Mononuclear cell (primary cell): Measurements from ENCODE around the gene CRMP1. TPM values are rescaled to one million over a fixed set of nuclear protein-coding genes. Genes with fewer than 3 reads are reported as not detected.

Source experiments
- H3K27me3 ChIP-seq: 2 replicates; pipeline ENCODE4 v1.6.0; 2011; ENCODE audit warnings: low read length, control low read depth; ENCODE audit not compliant: insufficient read depth
- H3K4me1 ChIP-seq: 2 replicates; pipeline ENCODE4 v1.5.1; 2011; ENCODE audit warnings: mild to moderate bottlenecking, low read length, control low read depth; ENCODE audit not compliant: insufficient read depth
- H3K4me3 ChIP-seq: 2 replicates; pipeline ENCODE4 v1.5.1; 2011; ENCODE audit warnings: mild to moderate bottlenecking, low read length, moderate library complexity
- H3K9me3 ChIP-seq: 2 replicates; pipeline ENCODE4 v1.5.1; 2011; ENCODE audit warnings: low read depth, mild to moderate bottlenecking, control low read depth, low read length
- total RNA-seq: library from RNA; depleted of rRNA; stranded (reverse); fragments of >200 nt; gene quantifications from one replicate; pipeline ENCODE4 v1.2.3, GENCODE V29; 2012

Gene CRMP1
- total RNA-seq, 1 donor, result not detected

GRCh38 chr4:5905714-5906113 is 12.8 kb upstream of the CRMP1 start:
- no peaks in the 10 kb centered on the region for H3K4me1 ChIP-seq
- H3K9me3 ChIP-seq, result no peaks in the 10 kb centered on the region
- H3K27me3 ChIP-seq, result peaks cover 5% of the 10 kb centered on the region
- H3K4me3 ChIP-seq, result no peak overlapping the region

- H3K9me3 ChIP-seq, result no peaks in the 10 kb centered on the region
- H3K4me1 ChIP-seq, result no peaks in the 10 kb centered on the region
- H3K4me3 ChIP-seq, result no peak overlapping the region
- H3K27me3 ChIP-seq, result peaks cover 3% of the 10 kb centered on the region
Observed at GRCh38 chr4:5900844-5901243, 8.0 kb upstream of the CRMP1 start.

DNA sequence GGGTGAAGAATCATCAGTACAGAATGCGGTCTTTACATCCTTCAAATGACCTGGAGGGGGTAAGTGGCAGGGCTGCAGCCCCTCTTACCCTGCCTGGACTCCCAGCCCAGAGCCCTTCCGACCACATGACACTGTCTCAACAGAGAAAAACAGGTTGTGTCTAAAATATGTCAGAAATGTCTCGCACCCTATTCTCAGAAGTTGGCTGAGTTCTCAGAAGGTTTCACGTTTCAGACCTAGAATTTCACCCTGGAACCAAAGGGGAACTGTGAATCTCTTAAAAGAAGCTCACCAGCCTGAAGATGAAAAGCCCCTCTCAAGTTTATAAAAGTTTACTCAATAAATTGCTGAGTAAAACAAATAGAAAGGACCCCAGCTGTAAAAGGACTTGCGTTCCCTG is 7.0 kb upstream of the CRMP1 start:
- Histone ChIP-seq H3K4me1 (no peaks in the 10 kb centered on the region), H3K4me3 (no peak overlapping the region), H3K27me3 (no peaks in the 10 kb centered on the region), H3K9me3 (no peaks in the 10 kb centered on the region)

GRCh38 chr4:5899396-5899795 is 6.5 kb upstream of the CRMP1 start:
- Histone ChIP-seq H3K4me3 (no peak overlapping the region), H3K9me3 (no peaks in the 10 kb centered on the region), H3K4me1 (no peaks in the 10 kb centered on the region), H3K27me3 (no peaks in the 10 kb centered on the region)

GRCh38 chr4:5897674-5898073 is 4.8 kb upstream of the CRMP1 start:
- H3K9me3 ChIP-seq, result no peaks in the 10 kb centered on the region
- H3K4me1 ChIP-seq, result no peaks in the 10 kb centered on the region
- H3K4me3 ChIP-seq, result no peak overlapping the region
- H3K27me3 ChIP-seq, result peaks cover 11% of the 10 kb centered on the region

GRCh38 chr4:5895287-5895686 is 2.4 kb upstream of the CRMP1 start:
- no peaks in the 10 kb centered on the region for H3K9me3 ChIP-seq
- peaks cover 31% of the 10 kb centered on the region for H3K27me3 ChIP-seq
- no peak overlapping the region for H3K4me3 ChIP-seq
- no peaks in the 10 kb centered on the region for H3K4me1 ChIP-seq

DNA sequence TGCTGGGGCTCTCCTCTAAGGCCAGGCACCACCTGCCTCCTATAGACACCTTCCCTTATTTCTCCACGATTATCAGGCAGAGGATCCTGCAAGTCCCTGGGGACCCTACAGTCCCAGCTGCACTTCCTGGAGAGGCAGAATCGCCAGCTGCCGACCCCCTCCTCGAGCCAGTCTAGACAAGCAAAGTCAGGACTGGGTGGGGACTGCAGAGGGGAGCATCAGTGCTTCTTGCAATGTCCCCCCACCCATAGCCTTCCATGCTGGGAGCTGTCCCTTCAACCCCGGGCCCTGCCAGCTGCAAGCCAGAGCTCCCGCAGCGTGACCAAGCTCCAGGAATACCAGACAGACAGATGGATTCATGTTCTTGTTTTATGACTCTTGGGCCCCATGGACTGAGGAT is 1.4 kb upstream of the CRMP1 start:
- peaks cover 41% of the 10 kb centered on the region for H3K27me3 ChIP-seq
- no peak overlapping the region for H3K4me3 ChIP-seq
- no peaks in the 10 kb centered on the region for H3K9me3 ChIP-seq
- H3K4me1 ChIP-seq, result no peaks in the 10 kb centered on the region

GRCh38 chr4:5893591-5893990 is 705 bp upstream of the CRMP1 start:
- Histone ChIP-seq H3K9me3 (no peaks in the 10 kb centered on the region), H3K4me1 (no peaks in the 10 kb centered on the region), H3K4me3 (no peak overlapping the region), H3K27me3 (peaks cover 46% of the 10 kb centered on the region)

DNA sequence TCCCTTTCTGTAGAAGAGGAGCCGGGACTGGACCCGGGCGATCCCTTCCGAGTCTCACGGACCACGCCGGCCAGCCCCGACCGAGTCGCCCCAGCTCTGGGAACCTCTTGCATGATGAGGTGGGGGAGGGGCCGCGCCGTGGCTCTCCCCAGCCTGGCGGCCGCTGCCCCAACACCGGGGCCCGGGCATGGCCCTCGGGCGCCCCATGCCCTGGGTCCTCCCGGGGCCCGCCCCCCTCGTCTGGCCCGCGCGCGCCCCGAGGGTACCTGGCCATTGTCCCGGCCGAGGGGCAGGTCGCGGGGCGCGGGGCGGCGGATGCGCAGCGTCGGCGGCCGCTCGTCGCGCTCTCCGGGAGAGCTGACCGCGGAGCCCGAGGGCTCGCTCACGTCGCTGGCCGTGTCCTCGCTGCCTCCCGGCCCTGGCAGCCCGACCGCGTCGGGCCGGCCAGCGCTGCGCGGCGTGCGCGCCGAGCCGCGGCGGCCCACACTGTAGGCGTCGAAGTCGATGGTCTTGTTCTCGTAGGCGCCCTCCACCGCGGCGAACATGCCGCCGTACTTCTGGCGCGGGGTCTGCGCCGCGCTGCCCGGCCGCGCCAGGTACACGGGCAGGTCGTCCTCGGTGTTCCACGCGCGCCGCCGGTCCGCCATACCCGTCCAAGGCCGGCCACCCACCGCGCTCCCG is 423 bp downstream of the CRMP1 start:
- Histone ChIP-seq H3K4me3 (no peak overlapping the region), H3K4me1 (no peaks in the 10 kb centered on the region), H3K9me3 (no peaks in the 10 kb centered on the region), H3K27me3 (peaks cover 46% of the 10 kb centered on the region)

- Histone ChIP-seq H3K27me3 (peaks cover 52% of the 10 kb centered on the region), H3K4me3 (no peak overlapping the region), H3K9me3 (no peaks in the 10 kb centered on the region), H3K4me1 (no peaks in the 10 kb centered on the region)
Observed at GRCh38 chr4:5891563-5892322, 1.1 kb downstream of the CRMP1 start.

GRCh38 chr4:5890063-5890727 is 2.7 kb downstream of the CRMP1 start:
- Histone ChIP-seq H3K4me3 (no peak overlapping the region), H3K27me3 (peaks cover 60% of the 10 kb centered on the region), H3K9me3 (no peaks in the 10 kb centered on the region), H3K4me1 (no peaks in the 10 kb centered on the region)

DNA sequence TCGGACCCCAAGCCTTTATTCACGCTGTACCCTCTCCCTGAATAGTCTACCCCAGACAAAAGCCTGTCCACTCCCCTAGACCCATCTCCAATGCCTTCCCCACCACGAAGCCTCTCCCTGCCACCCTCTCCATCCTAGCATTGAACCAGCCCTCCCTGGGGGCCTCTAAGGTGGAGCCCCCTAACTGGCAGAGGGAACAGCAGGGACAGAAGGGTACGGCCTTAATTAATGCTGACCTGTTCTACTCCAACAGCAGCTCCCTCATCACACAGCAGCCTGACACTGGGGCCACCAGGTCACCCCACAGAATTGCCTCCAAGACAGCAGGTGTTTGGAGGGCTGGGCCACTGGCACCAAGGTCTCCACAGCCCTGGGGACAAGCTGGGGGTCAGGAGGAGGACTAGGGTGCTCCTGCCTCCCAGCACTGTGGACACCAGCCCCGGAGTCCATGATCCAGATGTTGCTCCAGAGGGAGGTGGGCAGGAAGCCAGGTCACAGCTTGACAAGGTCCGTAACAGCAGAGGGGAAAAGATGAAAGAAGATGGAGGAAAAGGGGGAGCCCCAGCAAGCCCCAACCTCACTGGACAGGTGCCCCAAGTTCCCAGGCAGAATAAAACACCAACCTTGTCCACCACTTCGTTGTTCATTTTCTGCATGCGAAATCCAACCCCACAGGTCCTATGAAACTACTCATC is 3.7 kb downstream of the CRMP1 start:
- no peaks in the 10 kb centered on the region for H3K4me1 ChIP-seq
- H3K27me3 ChIP-seq, result peaks cover 59% of the 10 kb centered on the region
- H3K9me3 ChIP-seq, result no peaks in the 10 kb centered on the region
- H3K4me3 ChIP-seq, result no peak overlapping the region

GRCh38 chr4:5888222-5889001 is 4.5 kb downstream of the CRMP1 start:
- H3K27me3 ChIP-seq, result peaks cover 51% of the 10 kb centered on the region
- no peaks in the 10 kb centered on the region for H3K4me1 ChIP-seq
- no peaks in the 10 kb centered on the region for H3K9me3 ChIP-seq
- H3K4me3 ChIP-seq, result no peak overlapping the region

DNA sequence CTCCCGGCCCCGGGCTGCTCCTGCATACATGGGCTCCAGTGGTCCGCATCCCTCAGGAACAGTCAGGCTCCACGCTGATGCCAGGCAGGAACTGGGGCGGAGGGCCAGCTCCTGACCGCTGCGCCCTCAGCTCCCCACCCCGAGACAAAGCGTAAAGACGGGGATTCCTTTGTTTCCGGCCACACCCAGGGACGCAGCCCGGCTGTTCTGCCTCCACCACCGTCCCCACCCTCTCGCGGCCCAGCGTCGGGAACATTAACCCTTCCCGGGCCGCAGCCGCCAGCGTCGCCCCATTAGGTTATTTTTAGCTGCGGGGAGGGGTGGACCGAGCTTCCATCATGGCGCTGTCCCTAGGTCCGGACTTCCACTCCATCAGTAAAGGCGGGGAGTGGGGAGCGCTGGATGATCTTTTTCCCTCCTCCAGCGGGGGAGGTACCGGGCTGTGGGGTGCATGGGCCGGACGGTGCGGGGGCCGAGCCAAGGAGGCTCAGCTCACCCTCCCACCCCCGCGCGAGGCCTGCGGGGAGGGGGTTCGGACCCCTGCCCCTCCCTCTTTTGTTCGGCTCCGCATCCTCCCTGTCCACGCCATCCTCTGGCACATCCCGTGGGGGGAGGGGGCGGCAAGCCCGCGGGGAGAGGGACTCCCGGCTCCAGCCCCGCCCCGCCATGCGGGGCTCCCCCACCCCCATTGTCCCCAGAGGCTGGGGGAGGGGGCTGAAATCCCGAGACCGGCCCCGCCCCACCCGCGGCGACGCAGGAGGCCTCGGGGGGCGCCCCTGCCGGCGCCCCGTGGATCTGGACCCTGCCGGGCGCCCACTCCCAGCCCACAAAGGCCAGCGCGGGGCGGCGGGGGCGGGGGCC is 5.3 kb downstream of the CRMP1 start:
- Histone ChIP-seq H3K9me3 (no peaks in the 10 kb centered on the region), H3K27me3 (peaks cover 48% of the 10 kb centered on the region), H3K4me3 (no peak overlapping the region), H3K4me1 (no peaks in the 10 kb centered on the region)
